Left lung (tissue), 10 donors: ENCODE results near the gene FMN1. TPM values are rescaled to one million over a fixed set of nuclear protein-coding genes. Genes with fewer than 3 reads are reported as not detected.

Experiments
- ATAC-seq: fragments of 200-7000 bp; cut with Tn5 transposase; one replicate; pipeline ENCODE4 v1.9.1; 2020; ENCODE audit warnings: moderate library complexity
- DNase-seq, 4 donors: peaks; one replicate each; pipeline ENCODE4 v3.0.0-alpha.2; 2013 to 2020
- H3K27ac ChIP-seq, 2 donors: fragments of 200-600 bp; sonication (generic) in 1 of 2; one replicate each; pipeline versions ENCODE4 v1.5.0 to v1.8.0; 2020 to 2021
- H3K27me3 ChIP-seq, 2 donors: fragments of 200-600 bp; sonication (generic) in 1 of 2; one replicate each; pipeline versions ENCODE4 v1.5.0 to v1.8.0; 2020 to 2021
- H3K36me3 ChIP-seq, 2 donors: fragments of 200-600 bp; sonication (generic) in 1 of 2; one replicate each; pipeline versions ENCODE4 v1.5.0 to v1.8.0; 2020 to 2021
- H3K4me1 ChIP-seq, 2 donors: fragments of 200-600 bp; one replicate each; pipeline ENCODE4 v1.8.0; 2021
- H3K4me3 ChIP-seq, 2 donors: fragments of 200-600 bp; sonication (generic) in 1 of 2; one replicate each; pipeline versions ENCODE4 v1.5.0 to v1.8.0; 2020 to 2021; ENCODE audit warnings: mild to moderate bottlenecking in 1 of 2
- H3K9me3 ChIP-seq, 2 donors: fragments of 200-600 bp; sonication (generic) in 1 of 2; one replicate each; pipeline versions ENCODE4 v1.5.0 to v1.8.0; 2020 to 2021
- intact Hi-C, 2 donors: fragments of 100-400 bp; cut with DNase I; formaldehyde crosslinking; loops; one replicate each; pipeline versions ENCODE4 v1.11.2 to v1.14.2; 2022
- polyA plus RNA-seq, 6 donors: library from polyadenylated mRNA; unstranded; fragments of 120-200 nt; gene quantifications; one replicate each; pipeline ENCODE4 v1.2.1, GENCODE V29; 2013; ENCODE audit not compliant: insufficient read length in 6 of 6
- total RNA-seq, 2 donors: library from RNA; stranded (reverse); fragmentation: NEBNext Ultra II Directional; extraction: Animal tissue kit (Norgen Biotek cat#: 25700); gene quantifications; one replicate each; pipeline ENCODE4 v1.2.1, GENCODE V29; 2021
- TF ChIP-seq, protein P1 (sequence below), 2 donors: fragments of 200-600 bp; sonication (generic) in 1 of 2; IDR thresholded peaks; one replicate each; pipeline versions ENCODE4 v1.5.0 to v1.8.0; 2021; ENCODE audit warnings: antibody characterized with exemption in 2 of 2
- donor health status: DM: no; HTN: yes; CAD: no.
- donor health status: DM: no; HTN: no; CAD: no.

Gene FMN1
- total and polyA plus RNA-seq, 8 donors, result 4.6 to 45.2 (median 8.4) TPM

DNA sequence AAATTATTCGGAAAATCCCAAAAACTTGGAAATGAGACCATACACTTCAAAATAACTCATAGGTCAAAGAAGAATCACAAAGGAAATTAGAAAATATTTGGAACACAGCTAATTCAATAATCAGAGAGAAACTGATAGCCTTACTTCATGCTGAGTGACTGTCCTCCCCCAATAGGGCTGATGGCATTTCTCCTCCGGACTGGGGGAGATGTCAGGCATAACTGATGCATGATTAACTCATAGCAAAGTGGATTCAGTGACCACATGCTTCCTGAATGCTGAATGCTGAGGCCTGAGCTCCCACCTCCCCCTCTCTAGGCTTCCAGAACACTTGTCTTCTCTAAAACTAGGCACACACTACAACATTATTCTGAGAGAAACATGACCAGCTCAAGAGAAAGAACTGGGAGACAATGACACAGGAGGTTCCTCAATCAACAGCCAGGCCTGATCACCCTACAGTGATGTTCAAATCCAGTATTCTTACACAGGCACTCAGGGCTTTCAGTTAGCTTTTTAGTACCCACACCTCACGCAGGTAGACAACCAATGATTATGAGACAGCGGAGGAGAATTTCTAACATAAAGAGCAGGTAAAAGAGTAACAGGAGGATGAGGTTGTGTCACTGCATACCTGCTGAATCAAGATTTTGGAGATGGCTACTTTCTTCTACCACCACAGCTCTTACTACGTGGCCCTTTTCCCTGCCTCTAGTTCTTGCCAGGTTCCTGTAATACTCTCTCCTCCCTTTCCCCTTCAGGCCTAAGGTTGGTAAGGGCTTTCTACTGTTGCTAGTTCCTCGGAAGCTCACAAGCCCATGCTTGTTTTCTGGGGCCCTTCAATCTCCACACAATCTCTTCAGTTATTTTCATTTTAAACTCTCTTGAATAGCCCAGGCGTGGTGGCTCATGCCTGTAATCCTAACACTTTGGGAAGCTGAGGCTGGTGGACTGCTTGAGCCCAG lies 96.1 kb downstream of the FMN1 start:
- ATAC-seq, result no peak
- H3K36me3 ChIP-seq, result no peaks in the 10 kb centered on the region
- TF ChIP-seq, protein P1, sequence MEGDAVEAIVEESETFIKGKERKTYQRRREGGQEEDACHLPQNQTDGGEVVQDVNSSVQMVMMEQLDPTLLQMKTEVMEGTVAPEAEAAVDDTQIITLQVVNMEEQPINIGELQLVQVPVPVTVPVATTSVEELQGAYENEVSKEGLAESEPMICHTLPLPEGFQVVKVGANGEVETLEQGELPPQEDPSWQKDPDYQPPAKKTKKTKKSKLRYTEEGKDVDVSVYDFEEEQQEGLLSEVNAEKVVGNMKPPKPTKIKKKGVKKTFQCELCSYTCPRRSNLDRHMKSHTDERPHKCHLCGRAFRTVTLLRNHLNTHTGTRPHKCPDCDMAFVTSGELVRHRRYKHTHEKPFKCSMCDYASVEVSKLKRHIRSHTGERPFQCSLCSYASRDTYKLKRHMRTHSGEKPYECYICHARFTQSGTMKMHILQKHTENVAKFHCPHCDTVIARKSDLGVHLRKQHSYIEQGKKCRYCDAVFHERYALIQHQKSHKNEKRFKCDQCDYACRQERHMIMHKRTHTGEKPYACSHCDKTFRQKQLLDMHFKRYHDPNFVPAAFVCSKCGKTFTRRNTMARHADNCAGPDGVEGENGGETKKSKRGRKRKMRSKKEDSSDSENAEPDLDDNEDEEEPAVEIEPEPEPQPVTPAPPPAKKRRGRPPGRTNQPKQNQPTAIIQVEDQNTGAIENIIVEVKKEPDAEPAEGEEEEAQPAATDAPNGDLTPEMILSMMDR (IDR thresholded peaks at IDR 0.05), result no peak
- intact Hi-C loops, result no loop called here
- no peaks in the 10 kb centered on the region for H3K27me3 ChIP-seq
- H3K27ac ChIP-seq, result no peak overlapping the region
- H3K9me3 ChIP-seq, result no peaks in the 10 kb centered on the region
- H3K4me3 ChIP-seq, result no peak overlapping the region
- no peaks in the 10 kb centered on the region for H3K4me1 ChIP-seq
- no peak for DNase-seq

DNA sequence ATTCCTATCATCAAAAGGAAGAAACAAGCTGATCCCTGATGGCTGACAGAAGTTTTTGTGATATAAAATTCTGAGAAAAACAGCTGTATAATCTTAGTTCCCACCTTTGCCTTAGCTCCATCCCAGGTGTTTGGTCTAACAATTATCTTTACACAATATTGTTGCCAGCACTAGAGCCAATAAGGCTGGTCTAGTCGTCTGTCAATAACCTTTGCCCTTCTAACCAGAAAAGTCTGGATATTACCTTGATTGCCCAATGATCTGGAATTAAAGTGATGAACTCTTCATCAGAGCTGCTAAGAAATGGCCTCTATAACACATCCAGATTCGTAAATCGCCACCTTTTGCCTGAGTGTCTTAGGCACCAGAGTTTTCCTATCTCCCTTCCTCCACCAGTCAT lies 98.4 kb downstream of the FMN1 start:
- Histone ChIP-seq H3K4me3 (no peak overlapping the region), H3K4me1 (no peaks in the 10 kb centered on the region), H3K27me3 (no peaks in the 10 kb centered on the region), H3K9me3 (no peaks in the 10 kb centered on the region), H3K27ac (no peak overlapping the region), H3K36me3 (no peaks in the 10 kb centered on the region)
- intact Hi-C loops, result no loop called here
- ATAC-seq, result no peak
- no peak for DNase-seq
- TF ChIP-seq, protein P1 (IDR thresholded peaks at IDR 0.05), result no peak

DNA sequence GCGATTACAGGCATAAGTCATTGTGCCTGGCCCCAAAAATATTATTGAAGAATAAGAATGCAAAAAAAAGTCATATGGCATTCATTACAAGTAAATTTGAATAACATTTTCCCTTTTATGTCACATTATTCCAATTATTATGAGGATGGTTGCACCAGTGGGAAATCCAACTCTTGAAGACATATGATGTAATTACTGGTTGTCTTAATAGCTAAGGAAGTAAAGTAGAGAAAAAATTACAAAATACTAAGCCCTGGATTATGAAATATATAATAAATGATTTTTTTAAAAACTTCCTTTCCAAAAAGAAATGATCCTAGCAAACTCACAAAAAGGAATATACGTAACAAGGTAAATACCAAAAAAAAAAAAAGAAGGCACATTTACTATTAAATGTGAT lies 98.9 kb downstream of the FMN1 start:
- H3K4me3 ChIP-seq, result no peak overlapping the region
- DNase-seq, result no peak
- TF ChIP-seq, protein P1 (IDR thresholded peaks at IDR 0.05), result no peak
- H3K36me3 ChIP-seq, result no peaks in the 10 kb centered on the region
- H3K27me3 ChIP-seq, result no peaks in the 10 kb centered on the region
- intact Hi-C loops, result no loop called here
- no peak for ATAC-seq
- H3K9me3 ChIP-seq, result no peaks in the 10 kb centered on the region
- peaks cover 0 to under 1% of the 10 kb centered on the region in 2 donors for H3K4me1 ChIP-seq
- H3K27ac ChIP-seq, result no peak overlapping the region

DNA sequence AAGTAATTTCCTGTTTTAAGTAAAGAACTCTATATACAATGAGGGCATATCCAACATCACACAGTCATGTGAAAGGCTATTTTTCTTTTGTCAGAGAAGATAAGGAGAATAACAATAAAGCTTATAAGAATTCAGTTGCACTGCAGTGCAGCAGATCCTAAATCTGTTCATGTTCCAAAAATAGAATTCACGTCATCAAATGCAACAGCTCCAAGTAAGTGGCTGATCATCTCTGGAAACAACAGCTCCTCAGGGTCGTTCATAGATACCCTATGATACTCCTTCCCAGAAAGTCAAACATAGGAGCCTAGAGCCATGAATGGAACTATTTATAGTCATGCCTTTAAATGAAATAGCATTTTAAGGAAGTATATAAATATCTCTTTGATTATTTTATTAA lies 100.2 kb downstream of the FMN1 start:
- H3K36me3 ChIP-seq, result no peaks in the 10 kb centered on the region
- H3K9me3 ChIP-seq, result no peaks in the 10 kb centered on the region
- ATAC-seq (no peak), DNase-seq (no peak)
- peaks cover 0 to 3% of the 10 kb centered on the region in 2 donors for H3K4me1 ChIP-seq
- TF ChIP-seq, protein P1 (IDR thresholded peaks at IDR 0.05), result no peak
- intact Hi-C loops, result no loop called here
- H3K4me3 ChIP-seq, result no peak overlapping the region
- H3K27ac ChIP-seq, result no peak overlapping the region
- no peaks in the 10 kb centered on the region for H3K27me3 ChIP-seq

DNA sequence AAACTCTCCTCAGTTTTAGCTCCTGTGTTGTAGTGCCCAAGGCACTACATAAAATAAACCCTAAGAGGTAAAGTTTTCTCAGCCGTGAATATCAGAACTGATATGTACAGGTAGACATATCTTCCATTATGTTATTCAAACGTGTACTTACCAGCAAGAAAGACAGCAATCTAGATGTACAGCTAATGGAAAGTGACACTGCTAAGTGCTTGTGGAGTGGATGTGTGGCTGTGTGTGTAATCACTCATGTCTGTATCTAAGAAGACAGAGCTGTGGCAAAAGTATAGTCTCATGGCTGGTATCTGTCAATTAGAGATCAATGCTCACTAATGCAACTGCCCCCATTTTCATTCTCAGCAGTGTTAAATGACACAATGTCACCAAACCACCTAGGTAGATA lies 101.3 kb downstream of the FMN1 start:
- DNase-seq (no peak), ATAC-seq (no peak)
- no peaks in the 10 kb centered on the region for H3K9me3 ChIP-seq
- no peak overlapping the region for H3K4me3 ChIP-seq
- peaks cover 0 to 3% of the 10 kb centered on the region in 2 donors for H3K4me1 ChIP-seq
- intact Hi-C loops, result no loop called here
- no peak overlapping the region for H3K27ac ChIP-seq
- H3K36me3 ChIP-seq, result no peaks in the 10 kb centered on the region
- TF ChIP-seq, protein P1 (IDR thresholded peaks at IDR 0.05), result no peak
- H3K27me3 ChIP-seq, result no peaks in the 10 kb centered on the region
